Keratinocyte (primary cell): ENCODE results near the gene TMEM18. TPM values are rescaled to one million over a fixed set of nuclear protein-coding genes. Genes with fewer than 3 reads are reported as not detected.

Source experiments
- DNase-seq: peaks from one replicate; pipeline ENCODE4 v3.0.0-alpha.2; 2011; ENCODE audit warnings: low read depth, missing footprints, low spot score
- FAIRE-seq: peaks from 2 replicates; lab custom pipeline; 2011; peaks lifted over from hg19 to GRCh38; lab: Jason Lieb, UNC
- H2AFZ ChIP-seq: 2 replicates; pipeline ENCODE4 v1.6.0; 2012; ENCODE audit warnings: low read length, control low read depth, inconsistent platforms; ENCODE audit not compliant: control insufficient read depth
- H3K27ac ChIP-seq: 2 replicates; pipeline ENCODE4 v1.5.1; 2011; ENCODE audit warnings: low read length; ENCODE audit not compliant: control insufficient read depth, insufficient read depth
- H3K27me3 ChIP-seq: 3 replicates; pipeline ENCODE4 v1.6.0; 2011; ENCODE audit warnings: low read length; ENCODE audit not compliant: control insufficient read depth, insufficient read depth; ENCODE audit errors: extremely low read depth
- H3K36me3 ChIP-seq, 2 experiments: 2 replicates in 1 of 2; 3 replicates in 1 of 2; pipeline ENCODE4 v1.5.1; 2011; ENCODE audit warnings: low read length in 2 of 2, mild to moderate bottlenecking in 1 of 2; ENCODE audit not compliant: control insufficient read depth in 2 of 2, insufficient read depth in 2 of 2; ENCODE audit errors: extremely low read depth in 1 of 2
- H3K4me1 ChIP-seq: 3 replicates; pipeline ENCODE4 v1.5.1; 2011; ENCODE audit warnings: low read length; ENCODE audit not compliant: control insufficient read depth, insufficient read depth; ENCODE audit errors: extremely low read depth
- H3K4me2 ChIP-seq: 3 replicates; pipeline ENCODE4 v1.6.0; 2011; ENCODE audit warnings: low read depth, low read length; ENCODE audit not compliant: control insufficient read depth, insufficient read depth; ENCODE audit errors: extremely low read depth
- H3K4me3 ChIP-seq, 3 experiments: fragments of 200-600 bp in 1 of 3; sonication (generic) in 1 of 3; 2 replicates in 2 of 3; 3 replicates in 1 of 3; pipeline ENCODE4 v1.5.1; 2011 to 2016; ENCODE audit warnings: low read length in 3 of 3, mild to moderate bottlenecking in 3 of 3, control low read depth in 2 of 3, inconsistent platforms in 1 of 3, low read depth in 1 of 3, mixed read lengths in 1 of 3, mixed run types in 1 of 3, moderate library complexity in 1 of 3; ENCODE audit not compliant: control insufficient read depth in 2 of 3, insufficient read depth in 2 of 3; ENCODE audit errors: extremely low read depth in 1 of 3
- H3K79me2 ChIP-seq: 2 replicates; pipeline ENCODE4 v1.6.0; 2012; ENCODE audit warnings: low read length; ENCODE audit not compliant: control insufficient read depth, insufficient read depth
- H3K9ac ChIP-seq: 3 replicates; pipeline ENCODE4 v1.6.0; 2011; ENCODE audit warnings: low read length; ENCODE audit not compliant: control insufficient read depth, insufficient read depth; ENCODE audit errors: extremely low read depth
- H3K9me1 ChIP-seq: 3 replicates; pipeline ENCODE4 v1.6.0; 2011; ENCODE audit warnings: low read length; ENCODE audit not compliant: control insufficient read depth, insufficient read depth; ENCODE audit errors: extremely low read depth
- H3K9me3 ChIP-seq: 2 replicates; pipeline ENCODE4 v1.5.1; 2012; ENCODE audit warnings: low read depth, low read length; ENCODE audit not compliant: control insufficient read depth
- H4K20me1 ChIP-seq: 3 replicates; pipeline ENCODE4 v1.6.0; 2011; ENCODE audit warnings: low read length; ENCODE audit not compliant: control insufficient read depth, insufficient read depth; ENCODE audit errors: extremely low read depth
- CTCF ChIP-seq, 3 experiments: IDR thresholded peaks in 1 of 3; conservative IDR thresholded peaks in 1 of 3; optimal IDR thresholded peaks in 1 of 3; 2 replicates in 2 of 3; 3 replicates in 1 of 3; pipeline versions ENCODE3 to v1.5.1; 2011; ENCODE audit warnings: low read length in 3 of 3, mild to moderate bottlenecking in 3 of 3, moderate library complexity in 2 of 3, control low read depth in 1 of 3, inconsistent platforms in 1 of 3; ENCODE audit not compliant: insufficient read depth in 2 of 3; ENCODE audit errors: extremely low read depth in 1 of 3
- EZH2 ChIP-seq: IDR thresholded peaks from one replicate; pipeline ENCODE4 v1.6.1; 2012; ENCODE audit warnings: inconsistent platforms, mild to moderate bottlenecking, low read length, moderate library complexity
- dilution Hi-C: fragments of 300-500 bp; cut with MboI; formaldehyde crosslinking; loops from one replicate; pipeline ENCODE4 v1.7.0; 2020; ENCODE audit warnings: low sequenced_read_pairs; ENCODE audit not compliant: extremely low pct_ligation_motif_present
- polyA plus RNA-seq, 5 experiments: library from polyadenylated mRNA; depleted of rRNA in 3 of 5; stranded (reverse) in 3 of 5; stranded (forward) in 1 of 5; unstranded in 1 of 5; fragments of >200 nt; gene quantifications; 1 replicate in 1 of 5; 2 replicates in 3 of 5; 3 replicates in 1 of 5; pipeline versions ENCODE4 v1.2.1 to v1.2.3, GENCODE V29; 2011 to 2012; ENCODE audit warnings: missing spikeins in 2 of 5, low read depth in 1 of 5, low replicate concordance in 1 of 5

TMEM18 gene
- polyA plus RNA-seq, 1 donor (not counting 4 experiments of a cell fraction or from before 2014, with no cell fraction given): 27.7 TPM

- H3K36me3 ChIP-seq: no peaks in the 10 kb centered on the region
- no peaks in the 10 kb centered on the region for H3K9me3 ChIP-seq
- no peaks in the 10 kb centered on the region for H3K27me3 ChIP-seq
- DNase-seq (no peak), FAIRE-seq (no peak)
- no peaks in the 10 kb centered on the region for H3K79me2 ChIP-seq
- no peak overlapping the region for H3K9ac ChIP-seq
- no peak overlapping the region for H3K27ac ChIP-seq
- no peak for TF ChIP-seq CTCF (optimal IDR thresholded peaks at IDR 0.05 in 1 of 3, IDR thresholded peaks at IDR 0.05 in 1 of 3, conservative IDR thresholded peaks at IDR 0.05 in 1 of 3; ENCODE audit: extremely low read depth in 1 of 3, insufficient read depth in 2 of 3, low read length in 3 of 3)
- no peak for TF ChIP-seq EZH2
- dilution Hi-C loops: no loop called here
- H2AFZ ChIP-seq: no peak overlapping the region
- H3K4me3 ChIP-seq: no peak overlapping the region
- no peaks in the 10 kb centered on the region for H4K20me1 ChIP-seq
- no peaks in the 10 kb centered on the region for H3K4me1 ChIP-seq
- H3K4me2 ChIP-seq: no peak overlapping the region
- H3K9me1 ChIP-seq: no peaks in the 10 kb centered on the region
Measured at GRCh38 chr2:627926-628560, 49.2 kb downstream of the TMEM18 start.

- Histone ChIP-seq H3K27me3 (no peaks in the 10 kb centered on the region), H3K4me2 (no peak overlapping the region), H3K36me3 (no peaks in the 10 kb centered on the region), H4K20me1 (no peaks in the 10 kb centered on the region), H3K9me3 (no peaks in the 10 kb centered on the region), H3K4me3 (no peak overlapping the region), H3K79me2 (no peaks in the 10 kb centered on the region), H3K9ac (no peak overlapping the region), H2AFZ (no peak overlapping the region), H3K9me1 (no peaks in the 10 kb centered on the region), H3K4me1 (no peaks in the 10 kb centered on the region), H3K27ac (no peak overlapping the region)
- FAIRE-seq (no peak), DNase-seq (no peak)
- TF ChIP-seq EZH2: no peak
- dilution Hi-C loops: no loop called here
Measured at GRCh38 chr2:627340-627709, 49.9 kb downstream of the TMEM18 start.
